GM12873 (cell line): ENCODE measurements around the gene CRTC1.

ENCODE experiments used
- TF ChIP-seq, protein P1 (sequence below): IDR thresholded peaks from 2 replicates; pipeline ENCODE4 v1.5.1; 2012; ENCODE audit warnings: low read depth, mild to moderate bottlenecking, moderate library complexity, low read length, control low read depth; ENCODE audit not compliant: insufficient read depth; ENCODE audit errors: missing control alignments

CRTC1 gene

GRCh38 chr19:18749362-18750231, 66.1 kb downstream of the CRTC1 start:
- TF ChIP-seq, protein P1, sequence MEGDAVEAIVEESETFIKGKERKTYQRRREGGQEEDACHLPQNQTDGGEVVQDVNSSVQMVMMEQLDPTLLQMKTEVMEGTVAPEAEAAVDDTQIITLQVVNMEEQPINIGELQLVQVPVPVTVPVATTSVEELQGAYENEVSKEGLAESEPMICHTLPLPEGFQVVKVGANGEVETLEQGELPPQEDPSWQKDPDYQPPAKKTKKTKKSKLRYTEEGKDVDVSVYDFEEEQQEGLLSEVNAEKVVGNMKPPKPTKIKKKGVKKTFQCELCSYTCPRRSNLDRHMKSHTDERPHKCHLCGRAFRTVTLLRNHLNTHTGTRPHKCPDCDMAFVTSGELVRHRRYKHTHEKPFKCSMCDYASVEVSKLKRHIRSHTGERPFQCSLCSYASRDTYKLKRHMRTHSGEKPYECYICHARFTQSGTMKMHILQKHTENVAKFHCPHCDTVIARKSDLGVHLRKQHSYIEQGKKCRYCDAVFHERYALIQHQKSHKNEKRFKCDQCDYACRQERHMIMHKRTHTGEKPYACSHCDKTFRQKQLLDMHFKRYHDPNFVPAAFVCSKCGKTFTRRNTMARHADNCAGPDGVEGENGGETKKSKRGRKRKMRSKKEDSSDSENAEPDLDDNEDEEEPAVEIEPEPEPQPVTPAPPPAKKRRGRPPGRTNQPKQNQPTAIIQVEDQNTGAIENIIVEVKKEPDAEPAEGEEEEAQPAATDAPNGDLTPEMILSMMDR, result no peak

DNA sequence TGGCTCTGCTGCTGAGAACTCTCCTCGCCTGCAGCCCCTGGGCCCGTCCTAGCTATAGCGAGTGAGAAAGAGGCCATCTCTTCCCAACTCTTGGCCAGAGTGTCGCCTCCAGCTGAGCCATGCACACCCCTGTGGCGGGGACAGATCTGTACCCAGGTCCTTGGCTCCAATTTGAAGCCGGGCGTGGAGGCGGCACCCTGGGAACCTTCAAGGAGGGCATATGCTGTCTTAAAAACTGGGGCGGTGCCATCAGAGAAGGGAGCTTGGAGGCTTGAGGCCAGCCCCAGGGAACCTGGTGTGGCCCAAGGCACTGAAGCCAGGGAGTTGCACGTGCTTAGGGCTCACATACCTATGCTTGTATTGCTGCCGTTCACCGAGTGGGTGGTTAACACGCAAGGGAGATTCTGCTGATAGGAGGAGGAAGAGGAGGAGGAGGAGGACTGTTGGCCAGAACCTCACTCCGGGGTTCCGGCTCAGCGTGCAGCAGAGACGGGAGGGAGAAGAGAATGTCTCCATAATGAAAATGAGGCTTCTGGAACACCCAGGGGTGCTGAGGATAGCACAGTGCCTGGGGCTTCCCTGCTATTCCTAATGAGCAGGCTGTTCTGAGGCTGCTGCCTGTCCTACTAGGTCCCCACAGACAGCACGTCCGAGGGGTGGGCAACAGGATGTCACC, 67.0 kb downstream of the CRTC1 start:
- TF ChIP-seq, protein P1, result no peak

DNA sequence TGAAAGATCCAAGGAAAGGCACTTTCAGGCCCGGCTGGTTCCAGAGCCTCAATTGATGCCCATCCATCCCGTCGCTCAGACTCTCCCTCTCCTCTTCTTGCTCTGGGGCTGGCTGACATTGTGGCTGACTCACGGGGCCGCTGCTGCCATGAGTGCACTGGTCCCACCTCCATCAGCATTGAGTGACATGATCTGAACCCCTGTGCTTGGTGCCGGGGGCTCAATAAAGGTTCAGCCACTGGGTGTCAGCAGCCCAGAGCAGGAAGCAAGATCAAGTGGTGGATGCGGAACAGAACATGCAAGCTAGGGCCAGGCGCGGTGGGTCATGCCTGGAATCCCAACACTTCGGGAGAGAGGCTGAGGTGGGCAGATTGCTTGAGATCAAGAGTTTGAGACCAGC, 68.1 kb downstream of the CRTC1 start:
- TF ChIP-seq, protein P1, result no peak

DNA sequence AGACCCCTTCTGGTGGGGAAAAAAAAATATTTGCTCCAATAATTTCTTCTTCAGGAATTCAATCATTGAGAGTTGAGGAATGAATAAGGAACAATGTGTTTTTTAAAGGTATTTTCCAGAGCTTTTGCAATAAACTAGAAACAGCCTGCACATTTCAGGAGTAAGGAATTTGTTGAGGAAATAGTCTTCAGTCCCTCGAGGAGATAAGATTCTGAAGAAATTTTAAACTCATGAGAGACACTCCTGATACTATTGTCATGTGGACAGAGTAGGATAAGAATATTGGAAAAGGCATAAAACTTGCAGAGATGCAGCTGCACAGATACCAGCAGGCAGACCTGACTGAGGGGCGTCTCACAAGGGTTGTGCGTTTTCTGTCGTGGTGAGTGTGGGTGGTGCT, 71.0 kb downstream of the CRTC1 start:
- TF ChIP-seq, protein P1, result no peak

GRCh38 chr19:18756896-18757295, 73.4 kb downstream of the CRTC1 start:
- TF ChIP-seq, protein P1, result no peak

DNA sequence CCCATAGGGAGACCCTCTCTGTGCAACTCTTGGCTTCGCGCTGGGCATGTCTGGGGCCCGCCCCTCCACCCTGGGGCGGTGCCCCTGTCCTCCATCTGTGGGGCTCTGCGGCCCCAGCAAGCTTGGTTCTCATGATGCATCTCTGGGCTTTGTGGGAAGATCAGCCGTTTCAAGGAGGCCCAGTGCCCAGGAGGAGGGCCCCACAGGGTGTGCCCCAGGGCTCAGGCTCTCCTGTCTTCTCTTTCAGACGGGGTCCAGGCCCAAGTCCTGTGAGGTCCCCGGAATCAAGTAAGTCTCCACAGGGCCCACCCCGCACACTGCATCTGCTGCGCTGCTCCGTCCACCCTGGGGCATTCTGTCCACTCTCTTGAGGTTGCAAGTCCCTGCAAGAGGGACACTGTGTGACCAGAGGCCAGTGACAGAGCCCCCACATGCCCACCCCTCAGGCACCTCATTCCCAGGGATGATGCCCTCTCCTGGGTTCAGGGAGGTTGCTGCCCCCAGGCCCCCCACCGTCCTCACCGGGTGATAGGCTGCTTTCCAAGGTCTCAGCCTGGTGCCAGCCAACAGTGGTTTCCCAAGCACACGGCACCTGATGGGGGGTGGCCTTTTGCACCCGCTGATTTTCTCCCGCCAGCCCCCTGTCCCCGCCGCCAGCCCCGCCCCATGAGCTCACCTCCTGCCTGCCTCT, 76.0 kb downstream of the CRTC1 start:
- TF ChIP-seq, protein P1, result no peak

DNA sequence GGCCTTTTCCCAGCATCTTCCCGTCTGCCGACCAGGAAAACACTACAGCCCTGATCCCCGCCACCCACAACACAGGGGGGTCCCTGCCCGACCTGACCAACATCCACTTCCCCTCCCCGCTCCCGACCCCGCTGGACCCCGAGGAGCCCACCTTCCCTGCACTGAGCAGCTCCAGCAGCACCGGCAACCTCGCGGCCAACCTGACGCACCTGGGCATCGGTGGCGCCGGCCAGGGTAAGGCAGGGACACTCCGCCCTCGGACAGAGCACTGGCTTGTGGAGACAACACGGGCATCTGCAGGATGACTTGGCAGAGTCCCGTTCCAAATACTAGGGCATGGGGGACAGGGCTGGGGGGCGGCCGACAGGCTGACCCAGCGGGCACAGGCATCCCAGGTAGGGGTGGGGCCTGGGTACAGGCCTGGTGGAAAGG, 76.5 kb downstream of the CRTC1 start:
- TF ChIP-seq, protein P1, result no peak
